H9 (cell line): ENCODE results near the gene VSX1. TPM values are rescaled to one million over a fixed set of nuclear protein-coding genes. Genes with fewer than 3 reads are reported as not detected.

ENCODE experiments used
- DNase-seq: peaks from one replicate; pipeline ENCODE4 v3.0.0-alpha.2; 2017
- H2AFZ ChIP-seq: one replicate; pipeline ENCODE4 v1.6.1; 2013; ENCODE audit warnings: mild to moderate bottlenecking, low read length, control low read depth, moderate library complexity
- H2AK5ac ChIP-seq: 2 replicates; pipeline ENCODE4 v1.6.1; 2013; ENCODE audit warnings: low read length, control low read depth, mixed read lengths; ENCODE audit not compliant: insufficient read length
- H2BK120ac ChIP-seq: one replicate; pipeline ENCODE4 v1.6.1; 2013; ENCODE audit warnings: low read depth, mild to moderate bottlenecking, low read length, control low read depth, inconsistent platforms; ENCODE audit not compliant: poor library complexity, severe bottlenecking
- H2BK12ac ChIP-seq: 2 replicates; pipeline ENCODE4 v1.6.1; 2013; ENCODE audit warnings: low read length, control low read depth, mixed read lengths, low read depth; ENCODE audit not compliant: insufficient read length
- H2BK15ac ChIP-seq: 2 replicates; pipeline ENCODE4 v1.6.1; 2013; ENCODE audit warnings: low read depth, low read length, control low read depth
- H2BK20ac ChIP-seq: one replicate; pipeline ENCODE4 v1.6.1; 2013; ENCODE audit warnings: low read depth, mild to moderate bottlenecking, low read length, control low read depth, inconsistent platforms; ENCODE audit not compliant: poor library complexity, severe bottlenecking
- H2BK5ac ChIP-seq: 2 replicates; pipeline ENCODE4 v1.6.1; 2013; ENCODE audit warnings: low read length, control low read depth, mixed read lengths; ENCODE audit not compliant: insufficient read length
- H3K14ac ChIP-seq: 2 replicates; pipeline ENCODE4 v1.6.1; 2013; ENCODE audit warnings: low read length, control low read depth; ENCODE audit not compliant: insufficient read depth
- H3K18ac ChIP-seq: 2 replicates; pipeline ENCODE4 v1.6.1; 2013; ENCODE audit warnings: low read depth, mild to moderate bottlenecking, mixed read lengths, low read length, control low read depth; ENCODE audit not compliant: insufficient read length
- H3K23ac ChIP-seq: 2 replicates; pipeline ENCODE4 v1.6.1; 2013; ENCODE audit warnings: low read length, control low read depth, mixed read lengths, low read depth; ENCODE audit not compliant: insufficient read length
- H3K23me2 ChIP-seq: 2 replicates; pipeline ENCODE4 v1.6.1; 2013; ENCODE audit warnings: low read depth, mild to moderate bottlenecking, mixed read lengths, low read length, control low read depth; ENCODE audit not compliant: insufficient read length, poor library complexity, severe bottlenecking
- H3K27ac ChIP-seq: 2 replicates; pipeline ENCODE4 v1.5.1; 2013; ENCODE audit warnings: low read length, control low read depth, mixed read lengths, low read depth; ENCODE audit not compliant: insufficient read length
- H3K27me3 ChIP-seq: 2 replicates; pipeline ENCODE4 v1.6.1; 2013; ENCODE audit warnings: low read length, control low read depth, inconsistent platforms; ENCODE audit not compliant: insufficient read depth
- H3K4ac ChIP-seq: 2 replicates; pipeline ENCODE4 v1.6.1; 2013; ENCODE audit warnings: low read depth, mild to moderate bottlenecking, control low read depth, inconsistent platforms, low read length, moderate library complexity
- H3K4me1 ChIP-seq: 2 replicates; pipeline ENCODE4 v1.6.1; 2013; ENCODE audit warnings: low read length, control low read depth, inconsistent platforms; ENCODE audit not compliant: insufficient read depth
- H3K4me2 ChIP-seq: 2 replicates; pipeline ENCODE4 v1.6.1; 2013; ENCODE audit warnings: low read length, control low read depth, mixed read lengths; ENCODE audit not compliant: insufficient read length, insufficient read depth
- H3K56ac ChIP-seq: 2 replicates; pipeline ENCODE4 v1.6.1; 2013; ENCODE audit warnings: low read depth, mild to moderate bottlenecking, mixed read lengths, low read length, control low read depth; ENCODE audit not compliant: insufficient read length
- H3K79me1 ChIP-seq: 2 replicates; pipeline ENCODE4 v1.6.1; 2013; ENCODE audit warnings: low read depth, mild to moderate bottlenecking, moderate library complexity, low read length, control low read depth, inconsistent platforms; ENCODE audit not compliant: insufficient read depth, poor library complexity, severe bottlenecking
- H3K79me2 ChIP-seq: 2 replicates; pipeline ENCODE4 v1.6.1; 2013; ENCODE audit warnings: low read length, control low read depth, inconsistent platforms; ENCODE audit not compliant: insufficient read depth
- H3K9ac ChIP-seq: 2 replicates; pipeline ENCODE4 v1.6.1; 2013; ENCODE audit warnings: low read length, control low read depth, mixed read lengths; ENCODE audit not compliant: insufficient read length; ENCODE audit errors: extremely low read depth
- H3K9me3 ChIP-seq: one replicate; pipeline ENCODE4 v1.6.1; 2013; ENCODE audit warnings: low read depth, low read length, inconsistent platforms; ENCODE audit not compliant: control insufficient read depth
- H3T11ph ChIP-seq: one replicate; pipeline ENCODE4 v1.6.1; 2013; ENCODE audit warnings: mild to moderate bottlenecking, low read length, control low read depth, inconsistent platforms
- H4K20me1 ChIP-seq: one replicate; pipeline ENCODE4 v1.6.1; 2013; ENCODE audit not compliant: control insufficient read depth, insufficient read length, insufficient read depth
- H4K5ac ChIP-seq: 2 replicates; pipeline ENCODE4 v1.6.1; 2013; ENCODE audit warnings: low read depth, mild to moderate bottlenecking, mixed read lengths, low read length, control low read depth; ENCODE audit not compliant: insufficient read length
- H4K8ac ChIP-seq: replicated peaks from 2 replicates; pipeline ENCODE4 v1.6.1; 2013; ENCODE audit warnings: low read length, control low read depth, mixed read lengths, low read depth; ENCODE audit not compliant: insufficient read length
- H4K91ac ChIP-seq: 2 replicates; pipeline ENCODE4 v1.6.1; 2013; ENCODE audit warnings: low read depth, mild to moderate bottlenecking, moderate library complexity, mixed read lengths, low read length, control low read depth; ENCODE audit not compliant: insufficient read length
- H3K27ac Mint-ChIP-seq, 3 experiments: 2 replicates in 2 of 3; 3 replicates in 1 of 3; pipeline ENCODE4 v1.8.0; 2020 to 2021; ENCODE audit warnings: mixed read lengths in 3 of 3, mild to moderate bottlenecking in 1 of 3, moderate library complexity in 1 of 3
- H3K27me3 Mint-ChIP-seq: 2 replicates; pipeline ENCODE4 v1.8.0; 2021; ENCODE audit warnings: low read depth, mild to moderate bottlenecking, moderate library complexity, mixed read lengths
- H3K36me3 Mint-ChIP-seq, 3 experiments: 2 replicates in 2 of 3; 3 replicates in 1 of 3; pipeline ENCODE4 v1.8.0; 2020 to 2021; ENCODE audit warnings: low read depth in 3 of 3, mixed read lengths in 3 of 3; ENCODE audit not compliant: insufficient read depth in 1 of 3
- H3K4me1 Mint-ChIP-seq, 2 experiments: 2 replicates each; pipeline ENCODE4 v1.8.0; 2020; ENCODE audit warnings: mixed read lengths in 2 of 2
- H3K4me3 Mint-ChIP-seq, 2 experiments: 2 replicates in 1 of 2; 3 replicates in 1 of 2; pipeline ENCODE4 v1.8.0; 2020 to 2021; ENCODE audit warnings: mild to moderate bottlenecking in 2 of 2, mixed read lengths in 2 of 2, moderate library complexity in 1 of 2
- H3K9me3 Mint-ChIP-seq, 2 experiments: 2 replicates in 1 of 2; 3 replicates in 1 of 2; pipeline ENCODE4 v1.8.0; 2020; ENCODE audit warnings: mild to moderate bottlenecking in 2 of 2, mixed read lengths in 2 of 2, moderate library complexity in 1 of 2
- CTCF ChIP-seq: fragments of 200-600 bp; sonication (generic); conservative IDR thresholded peaks from 3 replicates; pipeline ENCODE4 v1.8.0; 2021; ENCODE audit warnings: antibody characterized with exemption, mild to moderate bottlenecking
- WGBS: extraction: QIAGEN DNeasy Blood & Tissue Kit; methylation state at CpG from one replicate; pipeline ENCODE4 v1.1.7; 2013; ENCODE audit warnings: missing lambda C conversion rate, low lambda C conversion rate, mixed read lengths; ENCODE audit not compliant: insufficient read length; ENCODE audit errors: extremely low coverage; 5-methylcytosine and 5-hydroxymethylcytosine counted together
- total RNA-seq: library from RNA; stranded (reverse); gene quantifications from 2 replicates; pipeline ENCODE4 v1.2.1, GENCODE V29; 2021

Gene VSX1
- total RNA-seq, 1 experiment from 2014 or later = not detected

GRCh38 chr20:25032478-25033264 lies 49.3 kb downstream of the VSX1 start:
- Histone ChIP-seq H3K27me3 (no peaks in the 10 kb centered on the region), H2AK5ac (no peak overlapping the region), H3K9me3 (no peaks in the 10 kb centered on the region), H4K5ac (no peak overlapping the region), H2AFZ (no peak overlapping the region), H3K23ac (no peak overlapping the region), H3K4me1 (no peaks in the 10 kb centered on the region; the same call in 1 of the 2 replicates), H2BK5ac (no peak overlapping the region), H3K18ac (no peak overlapping the region), H3K79me1 (no peaks in the 10 kb centered on the region), H2BK120ac (no peak overlapping the region), H3T11ph (no peak overlapping the region), H3K4ac (no peak overlapping the region), H3K79me2 (no peaks in the 10 kb centered on the region), H3K56ac (no peak overlapping the region), H4K20me1 (no peaks in the 10 kb centered on the region), H4K8ac (no peak overlapping the region), H2BK15ac (no peak overlapping the region), H2BK12ac (no peak overlapping the region), H3K4me2 (no peak overlapping the region), H3K9ac (no peak overlapping the region), H2BK20ac (no peak overlapping the region), H4K91ac (no peak overlapping the region), H3K27ac (no peak overlapping the region), H3K14ac (no peak overlapping the region), H3K23me2 (no peaks in the 10 kb centered on the region)
- Mint-ChIP-seq H3K27me3 (peaks cover 20% of the 10 kb centered on the region), H3K36me3 (peaks cover 0 to 2% (median 0%) of the 10 kb centered on the region in 3 experiments; a peak in 1 of 7 replicates), H3K9me3 (no peaks in the 10 kb centered on the region), H3K4me3 (no peak overlapping the region), H3K4me1 (peaks cover 16% of the 10 kb centered on the region in 2 experiments), H3K27ac (peak overlapping the region in 1 of 3 experiments; percentile 34; a peak in 1 of 7 replicates)
- no CpG with 5 or more reads among the region's 29 CpGs for WGBS
- TF ChIP-seq CTCF = no peak; the same call in 2 of the 3 replicates
- peak; percentile 46 for DNase-seq
